ENCODE results near the gene NKX1-2. TPM values are rescaled to one million over a fixed set of nuclear protein-coding genes. Genes with fewer than 3 reads are reported as not detected.

NKX1-2 gene
- total RNA-seq, 6 donors from 2014 or later: 0.09 TPM; not detected in 5

GRCh38 chr10:124458473-124458872, 8.6 kb upstream of the NKX1-2 start:
- no peak for DNase-seq
- no peak overlapping the region for H3K27ac ChIP-seq
- H3K4me3 ChIP-seq: no peak overlapping the region
- ATAC-seq (ENCODE audit: low FRiP score in 2 of 2): no peak
- H3K36me3 ChIP-seq: no peaks in the 10 kb centered on the region
- 92 to 94% methylated on average over 3 to 4 of the region's 4 CpGs for WGBS, 2 donors
- TF ChIP-seq POLR2A (IDR thresholded peaks at IDR 0.05) (no peak), EP300 (IDR thresholded peaks at IDR 0.05) (no peak), POLR2AphosphoS5 (IDR thresholded peaks at IDR 0.05) (no peak), CTCF (IDR thresholded peaks at IDR 0.05) (no peak)
- H3K27me3 ChIP-seq: peaks cover 0 to 4% (median 0%) of the 10 kb centered on the region in 4 donors
- no peaks in the 10 kb centered on the region for H3K9me3 ChIP-seq
- peaks cover 0 to 10% (median 3%) of the 10 kb centered on the region in 4 donors for H3K4me1 ChIP-seq

- ATAC-seq (ENCODE audit: low FRiP score in 2 of 2): no peak
- TF ChIP-seq CTCF (IDR thresholded peaks at IDR 0.05): no peak
- no peak for TF ChIP-seq POLR2AphosphoS5 (IDR thresholded peaks at IDR 0.05)
- TF ChIP-seq EP300 (IDR thresholded peaks at IDR 0.05): no peak
- no peak for TF ChIP-seq POLR2A (IDR thresholded peaks at IDR 0.05)
- H3K4me3 ChIP-seq: no peak overlapping the region
- peaks cover 0 to under 1% (median 0%) of the 10 kb centered on the region in 4 donors for H3K4me1 ChIP-seq
- H3K36me3 ChIP-seq: no peaks in the 10 kb centered on the region
- WGBS, 2 donors: 66 to 68% methylated on average over 7 of the region's 7 CpGs
- peaks cover 0 to 15% (median 3%) of the 10 kb centered on the region in 4 donors for H3K27me3 ChIP-seq
- H3K27ac ChIP-seq: no peak overlapping the region
- H3K9me3 ChIP-seq: no peaks in the 10 kb centered on the region
- no peak for DNase-seq
Measured at GRCh38 chr10:124455441-124455840, 5.6 kb upstream of the NKX1-2 start.

GRCh38 chr10:124453960-124454610, 4.2 kb upstream of the NKX1-2 start:
- DNase-seq: no peak
- H3K36me3 ChIP-seq: no peaks in the 10 kb centered on the region
- no peaks in the 10 kb centered on the region for H3K9me3 ChIP-seq
- WGBS, 2 donors: 18 to 21% methylated on average over 8 of the region's 8 CpGs
- ATAC-seq (ENCODE audit: low FRiP score in 2 of 2): no peak
- peaks cover 6 to 15% (median 12%) of the 10 kb centered on the region in 4 donors for H3K4me1 ChIP-seq
- no peak overlapping the region for H3K27ac ChIP-seq
- H3K4me3 ChIP-seq: no peak overlapping the region
- peaks cover 0 to 26% (median 9%) of the 10 kb centered on the region in 4 donors for H3K27me3 ChIP-seq
- no peak for TF ChIP-seq POLR2AphosphoS5 (IDR thresholded peaks at IDR 0.05)
- no peak for TF ChIP-seq CTCF (IDR thresholded peaks at IDR 0.05)
- no peak for TF ChIP-seq POLR2A (IDR thresholded peaks at IDR 0.05)
- TF ChIP-seq EP300 (IDR thresholded peaks at IDR 0.05): no peak

GRCh38 chr10:124451276-124451675, 1.4 kb upstream of the NKX1-2 start:
- WGBS, 2 donors: 21 to 22% methylated on average over 6 of the region's 6 CpGs
- TF ChIP-seq POLR2AphosphoS5 (IDR thresholded peaks at IDR 0.05) (no peak), CTCF (IDR thresholded peaks at IDR 0.05) (no peak), POLR2A (IDR thresholded peaks at IDR 0.05) (no peak), EP300 (IDR thresholded peaks at IDR 0.05) (no peak)
- Histone ChIP-seq H3K27me3 (peaks cover 0 to 50% (median 30%) of the 10 kb centered on the region in 4 donors), H3K9me3 (no peaks in the 10 kb centered on the region), H3K36me3 (no peaks in the 10 kb centered on the region), H3K4me1 (peaks cover 11 to 38% (median 23%) of the 10 kb centered on the region in 4 donors), H3K27ac (no peak overlapping the region), H3K4me3 (no peak overlapping the region)
- ATAC-seq (ENCODE audit: low FRiP score in 2 of 2) (no peak), DNase-seq (no peak)

- Histone ChIP-seq H3K27me3 (peaks cover 0 to 50% (median 31%) of the 10 kb centered on the region in 4 donors), H3K27ac (no peak overlapping the region), H3K4me1 (peaks cover 11 to 38% (median 23%) of the 10 kb centered on the region in 4 donors), H3K36me3 (no peaks in the 10 kb centered on the region), H3K4me3 (no peak overlapping the region), H3K9me3 (no peaks in the 10 kb centered on the region)
- TF ChIP-seq POLR2AphosphoS5 (IDR thresholded peaks at IDR 0.05) (no peak), POLR2A (IDR thresholded peaks at IDR 0.05) (no peak), EP300 (IDR thresholded peaks at IDR 0.05) (no peak), CTCF (IDR thresholded peaks at IDR 0.05) (no peak)
- WGBS, 2 donors: 23% methylated on average over 5 of the region's 5 CpGs; no CpG with 5 or more reads in 1 of the 2 donors
- no peak for DNase-seq
- ATAC-seq (ENCODE audit: low FRiP score in 2 of 2): no peak
Measured at GRCh38 chr10:124450783-124451057, 885 bp upstream of the NKX1-2 start.

Measured in upper lobe of left lung (tissue), 6 donors.